DND-41 (cell line): ENCODE results near the gene FHOD3.

Experiments used
- ATAC-seq: fragments of 200-7000 bp; cut with Tn5 transposase; 3 replicates; pipeline ENCODE4 v1.9.1; 2021; ENCODE audit warnings: low read depth; ENCODE audit not compliant: insufficient read depth
- DNase-seq: peaks from one replicate; pipeline ENCODE4 v3.0.0-alpha.2; 2020
- H2AFZ ChIP-seq: 2 replicates; pipeline ENCODE4 v1.6.0; 2012; ENCODE audit warnings: low read depth, low read length
- H3K27ac ChIP-seq: 2 replicates; pipeline ENCODE4 v1.5.1; 2012; ENCODE audit warnings: low read length, inconsistent platforms
- H3K27me3 ChIP-seq: fragments of 200-600 bp; sonication (generic); 2 replicates; pipeline ENCODE4 v1.6.0; 2012; ENCODE audit warnings: low read length, mild to moderate bottlenecking, inconsistent platforms; ENCODE audit not compliant: insufficient read depth, poor library complexity
- H3K36me3 ChIP-seq: 2 replicates; pipeline ENCODE4 v1.5.1; 2012; ENCODE audit warnings: low read length, inconsistent platforms; ENCODE audit not compliant: insufficient read depth
- H3K4me1 ChIP-seq: 2 replicates; pipeline ENCODE4 v1.5.1; 2012; ENCODE audit warnings: mild to moderate bottlenecking, low read length; ENCODE audit not compliant: insufficient read depth
- H3K4me2 ChIP-seq: 2 replicates; pipeline ENCODE4 v1.6.0; 2012; ENCODE audit warnings: mild to moderate bottlenecking, moderate library complexity, low read length, inconsistent platforms; ENCODE audit not compliant: insufficient read depth
- H3K4me3 ChIP-seq, 2 experiments: fragments of 200-600 bp in 1 of 2; shearing (Covaris generic) in 1 of 2; 2 replicates each; pipeline ENCODE4 v1.5.1; 2012 to 2016; ENCODE audit warnings: inconsistent platforms in 2 of 2, low read length in 2 of 2, mild to moderate bottlenecking in 2 of 2, low read depth in 1 of 2, moderate library complexity in 1 of 2
- H3K79me2 ChIP-seq: 2 replicates; pipeline ENCODE4 v1.6.0; 2012; ENCODE audit warnings: low read length, inconsistent platforms; ENCODE audit not compliant: insufficient read depth
- H3K9ac ChIP-seq: 2 replicates; pipeline ENCODE4 v1.6.0; 2012; ENCODE audit warnings: low read depth, mild to moderate bottlenecking, inconsistent platforms, low read length, moderate library complexity
- H3K9me3 ChIP-seq: 2 replicates; pipeline ENCODE4 v1.5.1; 2012; ENCODE audit warnings: low read length, moderate library complexity, mild to moderate bottlenecking, inconsistent platforms; ENCODE audit not compliant: insufficient read depth, severe bottlenecking
- H4K20me1 ChIP-seq: 2 replicates; pipeline ENCODE4 v1.6.0; 2012; ENCODE audit warnings: low read length; ENCODE audit not compliant: insufficient read depth
- EZH2 ChIP-seq: IDR thresholded peaks from 3 replicates; pipeline ENCODE4 v1.6.1; 2012; ENCODE audit warnings: borderline replicate concordance, low read depth, mild to moderate bottlenecking, moderate library complexity, low read length, inconsistent platforms; ENCODE audit not compliant: severe bottlenecking
- TF ChIP-seq, protein P1 (sequence below): IDR thresholded peaks from 2 replicates; pipeline ENCODE4 v1.5.1; 2012; ENCODE audit warnings: borderline replicate concordance, low read length, moderate library complexity, mild to moderate bottlenecking; ENCODE audit not compliant: poor library complexity, severe bottlenecking; ENCODE audit errors: extremely low read depth

The FHOD3 gene

GRCh38 chr18:36287653-36288052 is 9.9 kb upstream of the FHOD3 start:
- Histone ChIP-seq H3K27me3 (no peaks in the 10 kb centered on the region), H3K79me2 (no peaks in the 10 kb centered on the region), H3K9me3 (no peaks in the 10 kb centered on the region), H3K4me2 (no peak overlapping the region), H4K20me1 (no peaks in the 10 kb centered on the region), H2AFZ (no peak overlapping the region), H3K36me3 (no peaks in the 10 kb centered on the region), H3K9ac (no peak overlapping the region), H3K4me3 (no peak overlapping the region), H3K4me1 (no peaks in the 10 kb centered on the region), H3K27ac (no peak overlapping the region)
- DNase-seq (no peak), ATAC-seq (no peak)
- TF ChIP-seq, protein P1, sequence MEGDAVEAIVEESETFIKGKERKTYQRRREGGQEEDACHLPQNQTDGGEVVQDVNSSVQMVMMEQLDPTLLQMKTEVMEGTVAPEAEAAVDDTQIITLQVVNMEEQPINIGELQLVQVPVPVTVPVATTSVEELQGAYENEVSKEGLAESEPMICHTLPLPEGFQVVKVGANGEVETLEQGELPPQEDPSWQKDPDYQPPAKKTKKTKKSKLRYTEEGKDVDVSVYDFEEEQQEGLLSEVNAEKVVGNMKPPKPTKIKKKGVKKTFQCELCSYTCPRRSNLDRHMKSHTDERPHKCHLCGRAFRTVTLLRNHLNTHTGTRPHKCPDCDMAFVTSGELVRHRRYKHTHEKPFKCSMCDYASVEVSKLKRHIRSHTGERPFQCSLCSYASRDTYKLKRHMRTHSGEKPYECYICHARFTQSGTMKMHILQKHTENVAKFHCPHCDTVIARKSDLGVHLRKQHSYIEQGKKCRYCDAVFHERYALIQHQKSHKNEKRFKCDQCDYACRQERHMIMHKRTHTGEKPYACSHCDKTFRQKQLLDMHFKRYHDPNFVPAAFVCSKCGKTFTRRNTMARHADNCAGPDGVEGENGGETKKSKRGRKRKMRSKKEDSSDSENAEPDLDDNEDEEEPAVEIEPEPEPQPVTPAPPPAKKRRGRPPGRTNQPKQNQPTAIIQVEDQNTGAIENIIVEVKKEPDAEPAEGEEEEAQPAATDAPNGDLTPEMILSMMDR = no peak
- no peak for TF ChIP-seq EZH2

DNA sequence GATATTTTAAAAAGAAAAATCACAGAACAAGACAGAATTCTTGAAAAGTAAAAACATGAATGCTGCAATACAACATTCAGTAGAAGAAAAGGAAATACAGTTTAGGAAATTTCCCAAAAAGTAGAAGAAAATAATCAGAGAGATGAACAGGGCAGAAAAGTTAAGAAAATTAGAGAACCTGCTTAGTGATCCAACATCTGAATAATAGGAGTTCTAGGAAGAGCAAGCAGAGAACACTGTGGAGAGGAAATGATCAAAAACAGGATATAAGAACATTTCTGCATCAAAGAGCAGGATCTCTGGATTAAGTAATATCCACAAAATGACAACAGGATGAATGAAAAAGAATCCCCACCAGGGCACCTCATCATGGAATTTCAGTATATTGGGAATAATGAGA is 8.8 kb upstream of the FHOD3 start:
- Histone ChIP-seq H3K4me2 (no peak overlapping the region), H4K20me1 (no peaks in the 10 kb centered on the region), H3K27ac (no peak overlapping the region), H3K9ac (no peak overlapping the region), H3K4me3 (no peak overlapping the region), H3K4me1 (no peaks in the 10 kb centered on the region), H2AFZ (no peak overlapping the region), H3K27me3 (no peaks in the 10 kb centered on the region), H3K79me2 (no peaks in the 10 kb centered on the region), H3K9me3 (no peaks in the 10 kb centered on the region), H3K36me3 (no peaks in the 10 kb centered on the region)
- no peak for ATAC-seq
- TF ChIP-seq EZH2 = no peak
- TF ChIP-seq, protein P1 = no peak
- no peak for DNase-seq

DNA sequence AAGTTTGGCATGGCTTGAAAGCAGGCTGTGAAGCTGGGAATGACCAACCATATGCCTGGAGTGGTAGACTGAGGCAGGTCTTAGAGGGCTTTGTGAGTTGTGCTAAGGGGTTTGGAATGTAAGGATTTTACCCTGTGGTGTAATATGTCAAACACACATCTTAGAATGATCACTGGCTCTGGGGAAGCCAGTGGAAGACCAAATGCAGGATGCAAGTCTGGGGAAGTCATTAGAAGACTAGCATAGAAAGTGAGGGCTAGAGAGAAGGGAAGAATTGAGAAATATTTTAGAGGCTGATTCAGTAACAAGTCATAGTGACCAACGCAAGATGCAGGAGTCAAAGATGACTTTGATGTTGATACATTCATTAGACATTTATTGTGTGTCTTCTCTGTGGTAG is 3.5 kb upstream of the FHOD3 start:
- no peak overlapping the region for H3K9ac ChIP-seq
- no peaks in the 10 kb centered on the region for H3K27me3 ChIP-seq
- no peaks in the 10 kb centered on the region for H4K20me1 ChIP-seq
- no peaks in the 10 kb centered on the region for H3K79me2 ChIP-seq
- H3K4me2 ChIP-seq = no peak overlapping the region
- no peak overlapping the region for H3K4me3 ChIP-seq
- no peak overlapping the region for H2AFZ ChIP-seq
- H3K9me3 ChIP-seq = no peaks in the 10 kb centered on the region
- no peaks in the 10 kb centered on the region for H3K36me3 ChIP-seq
- ATAC-seq (no peak), DNase-seq (no peak)
- H3K27ac ChIP-seq = no peak overlapping the region
- TF ChIP-seq EZH2 = no peak
- TF ChIP-seq, protein P1 = no peak
- H3K4me1 ChIP-seq = no peaks in the 10 kb centered on the region

DNA sequence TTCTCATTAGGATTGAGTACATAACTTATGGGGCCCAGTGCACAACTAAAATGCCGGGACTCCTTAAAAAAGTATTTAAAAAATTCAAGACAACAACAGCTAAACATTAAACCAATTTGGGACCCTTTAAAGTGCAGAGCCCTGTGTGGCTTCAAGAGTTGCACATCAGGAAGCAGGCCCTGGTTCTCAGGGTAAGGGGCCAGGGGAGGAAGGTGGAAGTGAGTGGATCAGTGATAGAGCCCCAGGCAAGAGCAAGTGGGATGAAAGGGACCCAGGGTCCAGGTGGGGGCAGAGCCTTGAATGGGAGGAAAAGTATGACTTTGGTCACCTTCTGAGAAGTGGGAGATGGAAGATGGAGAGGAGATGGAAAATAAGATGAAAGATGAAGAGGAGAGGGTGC is 2.3 kb upstream of the FHOD3 start:
- DNase-seq (no peak), ATAC-seq (no peak)
- no peak overlapping the region for H2AFZ ChIP-seq
- no peak overlapping the region for H3K27ac ChIP-seq
- H3K4me3 ChIP-seq = no peak overlapping the region
- H3K4me2 ChIP-seq = no peak overlapping the region
- H3K4me1 ChIP-seq = no peaks in the 10 kb centered on the region
- H4K20me1 ChIP-seq = no peaks in the 10 kb centered on the region
- H3K27me3 ChIP-seq = no peaks in the 10 kb centered on the region
- TF ChIP-seq EZH2 = no peak
- TF ChIP-seq, protein P1 = no peak
- no peak overlapping the region for H3K9ac ChIP-seq
- H3K9me3 ChIP-seq = no peaks in the 10 kb centered on the region
- no peaks in the 10 kb centered on the region for H3K36me3 ChIP-seq
- H3K79me2 ChIP-seq = no peaks in the 10 kb centered on the region
